OCI-LY3 (cell line): Measurements from ENCODE around the gene SLC16A8.

ENCODE experiments used
- H2AFZ ChIP-seq: fragments of 200-600, 300-600 bp; shearing (Covaris generic); 2 replicates; pipeline ENCODE4 v1.6.0; 2014; ENCODE audit warnings: antibody characterized with exemption, low read depth, low read length
- H3K27ac ChIP-seq: fragments of 200-600, 300-600 bp; sonication (generic); 2 replicates; pipeline ENCODE4 v1.5.1; 2014; ENCODE audit warnings: mild to moderate bottlenecking, low read length, moderate library complexity, mixed read lengths
- H3K27me3 ChIP-seq: fragments of 200-600, 300-600 bp; sonication (generic); 2 replicates; pipeline ENCODE4 v1.6.1; 2014; ENCODE audit warnings: low read depth, low read length, mixed read lengths
- H3K36me3 ChIP-seq: fragments of 200-600, 300-600 bp; sonication (generic); replicated peaks from 2 replicates; pipeline ENCODE3; 2014; ENCODE audit warnings: low read depth, low read length, mixed read lengths
- H3K4me1 ChIP-seq: fragments of 300-600, 200-600 bp; sonication (generic); 2 replicates; pipeline ENCODE4 v1.6.1; 2014; ENCODE audit warnings: low read length, mixed read lengths
- H3K4me2 ChIP-seq: fragments of 200-600, 300-600 bp; sonication (generic); 2 replicates; pipeline ENCODE4 v1.6.1; 2014; ENCODE audit warnings: low read length, mixed read lengths
- H3K4me3 ChIP-seq: fragments of 300-600, 200-600 bp; sonication (generic); 2 replicates; pipeline ENCODE4 v1.5.1; 2014; ENCODE audit warnings: antibody characterized with exemption, mild to moderate bottlenecking, low read length, moderate library complexity
- H3K79me2 ChIP-seq: fragments of 300-600, 200-600 bp; shearing (Covaris generic); 2 replicates; pipeline ENCODE4 v1.6.1; 2014; ENCODE audit warnings: mild to moderate bottlenecking, low read length, mixed read lengths
- H3K9ac ChIP-seq: fragments of 300-600, 200-600 bp; shearing (Covaris generic); 2 replicates; pipeline ENCODE4 v1.6.0; 2014; ENCODE audit warnings: mild to moderate bottlenecking, low read length, moderate library complexity
- H3K9me3 ChIP-seq: fragments of 200-600, 300-600 bp; shearing (Covaris generic); 2 replicates; pipeline ENCODE4 v1.6.1; 2014; ENCODE audit warnings: low read length, mixed read lengths; ENCODE audit not compliant: insufficient read depth
- H4K20me1 ChIP-seq: fragments of 200-600, 300-600 bp; sonication (generic); 2 replicates; pipeline ENCODE4 v1.6.1; 2016; ENCODE audit warnings: low read length, mixed read lengths; ENCODE audit not compliant: insufficient read depth
- CTCF ChIP-seq: fragments of 200-600, 300-600 bp; sonication (generic); IDR thresholded peaks from 2 replicates; pipeline ENCODE4 v1.5.1; 2014; ENCODE audit warnings: antibody characterized with exemption, low read length, low read depth
- EZH2phosphoT487 ChIP-seq: fragments of 200-600 bp; shearing (Covaris generic); IDR thresholded peaks from 2 replicates; pipeline ENCODE4 v1.6.1; 2018; ENCODE audit warnings: antibody characterized with exemption, mixed run types, low read depth

SLC16A8 gene

DNA sequence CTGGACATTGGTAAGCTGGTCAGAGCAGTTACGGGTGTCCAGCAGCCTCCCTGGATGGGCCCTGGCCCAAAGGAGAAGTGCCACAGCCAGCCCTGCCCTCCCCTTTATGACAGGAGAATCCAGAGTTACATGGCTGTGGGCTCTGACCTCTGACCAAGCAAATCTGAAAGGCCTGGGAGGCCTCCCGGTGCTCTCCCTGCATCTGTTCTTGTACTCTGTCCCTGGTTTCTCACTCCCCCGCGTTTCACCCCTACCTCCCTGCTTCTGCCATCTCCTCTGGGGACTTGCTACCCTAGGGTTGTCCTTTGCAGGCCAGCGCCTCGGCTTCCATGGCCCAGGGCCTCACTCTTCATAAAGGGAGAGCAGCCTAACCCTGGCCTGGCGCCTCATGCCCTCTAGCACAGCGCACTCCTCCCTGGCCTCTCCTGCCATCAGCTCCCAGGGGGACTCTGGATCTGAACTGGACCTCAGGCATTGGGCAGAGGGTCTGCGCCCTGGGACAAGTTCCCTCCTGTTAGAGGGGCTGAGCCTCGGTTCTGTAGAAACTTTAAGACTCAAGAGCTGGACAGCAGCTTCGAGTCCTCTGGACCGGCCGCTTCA, 16.1 kb downstream of the SLC16A8 start:
- H3K4me1 ChIP-seq, result no peaks in the 10 kb centered on the region
- no peak overlapping the region for H3K27ac ChIP-seq
- H4K20me1 ChIP-seq, result no peaks in the 10 kb centered on the region
- no peaks in the 10 kb centered on the region for H3K36me3 ChIP-seq
- H3K4me2 ChIP-seq, result no peak overlapping the region
- no peak overlapping the region for H2AFZ ChIP-seq
- H3K9me3 ChIP-seq, result no peaks in the 10 kb centered on the region
- TF ChIP-seq EZH2phosphoT487, result no peak
- no peak for TF ChIP-seq CTCF
- H3K9ac ChIP-seq, result no peak overlapping the region
- no peak overlapping the region for H3K4me3 ChIP-seq
- H3K79me2 ChIP-seq, result no peaks in the 10 kb centered on the region
- H3K27me3 ChIP-seq, result no peaks in the 10 kb centered on the region

DNA sequence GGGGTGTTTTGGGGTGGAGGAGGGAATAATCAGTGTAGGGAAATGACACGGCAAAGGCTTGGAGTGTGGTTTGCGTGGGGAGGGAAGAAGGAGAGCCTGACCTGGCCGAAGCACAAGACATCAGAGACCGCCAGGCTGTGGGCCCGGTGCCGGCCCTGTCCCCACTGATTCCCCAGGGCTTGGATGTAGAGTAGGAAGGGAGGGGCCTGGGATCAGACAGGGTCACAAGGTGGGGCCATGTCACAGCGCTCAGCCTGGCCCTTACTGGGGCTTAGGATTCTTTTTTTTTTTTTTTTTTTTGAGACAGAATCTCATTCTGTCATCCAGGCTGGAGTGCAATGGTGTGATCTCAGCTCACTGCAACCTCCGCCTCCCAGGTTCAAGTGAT, 17.0 kb downstream of the SLC16A8 start:
- Histone ChIP-seq H4K20me1 (no peaks in the 10 kb centered on the region), H3K27ac (no peak overlapping the region), H3K4me1 (no peaks in the 10 kb centered on the region), H3K27me3 (no peaks in the 10 kb centered on the region), H3K4me3 (no peak overlapping the region), H2AFZ (no peak overlapping the region), H3K36me3 (no peaks in the 10 kb centered on the region), H3K9me3 (no peaks in the 10 kb centered on the region), H3K9ac (no peak overlapping the region), H3K4me2 (no peak overlapping the region), H3K79me2 (no peaks in the 10 kb centered on the region)
- TF ChIP-seq CTCF (no peak), EZH2phosphoT487 (no peak)

- no peaks in the 10 kb centered on the region for H3K79me2 ChIP-seq
- H3K27me3 ChIP-seq, result no peaks in the 10 kb centered on the region
- H3K4me2 ChIP-seq, result no peak overlapping the region
- H3K4me1 ChIP-seq, result no peaks in the 10 kb centered on the region
- no peaks in the 10 kb centered on the region for H3K9me3 ChIP-seq
- H4K20me1 ChIP-seq, result no peaks in the 10 kb centered on the region
- no peaks in the 10 kb centered on the region for H3K36me3 ChIP-seq
- H3K4me3 ChIP-seq, result no peak overlapping the region
- TF ChIP-seq EZH2phosphoT487 (no peak), CTCF (no peak)
- H2AFZ ChIP-seq, result no peak overlapping the region
- H3K9ac ChIP-seq, result no peak overlapping the region
- no peak overlapping the region for H3K27ac ChIP-seq
Observed at GRCh38 chr22:38066381-38067027, 17.5 kb downstream of the SLC16A8 start.

DNA sequence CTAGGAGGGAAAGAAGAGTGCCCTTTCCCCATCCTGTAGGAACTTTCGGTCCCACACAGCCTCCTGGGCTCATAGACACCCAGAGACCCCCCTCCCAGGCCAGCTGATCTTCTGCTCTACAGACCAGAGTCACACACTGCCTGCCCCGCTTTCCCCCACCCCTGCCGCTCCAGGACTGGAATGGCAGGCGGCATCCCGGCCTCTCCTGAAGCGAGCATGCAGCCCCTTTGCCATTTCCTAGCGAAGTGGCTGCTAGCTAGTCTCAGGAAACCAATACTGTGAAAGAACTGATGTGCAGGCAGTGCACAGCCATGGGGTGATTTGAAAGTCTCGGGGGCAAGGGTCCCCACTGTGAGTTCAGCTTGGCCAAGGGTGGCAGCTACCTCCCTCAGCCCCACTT, 18.4 kb downstream of the SLC16A8 start:
- Histone ChIP-seq H3K27ac (no peak overlapping the region), H3K4me1 (no peaks in the 10 kb centered on the region), H3K9ac (no peak overlapping the region), H3K4me2 (no peak overlapping the region), H3K4me3 (no peak overlapping the region), H3K79me2 (no peaks in the 10 kb centered on the region), H3K9me3 (no peaks in the 10 kb centered on the region), H2AFZ (no peak overlapping the region), H4K20me1 (no peaks in the 10 kb centered on the region), H3K36me3 (no peaks in the 10 kb centered on the region), H3K27me3 (no peaks in the 10 kb centered on the region)
- TF ChIP-seq EZH2phosphoT487, result no peak
- no peak for TF ChIP-seq CTCF
